Posterior vena cava (tissue), 2 donors: ENCODE measurements around the gene PLA2G5. TPM values are rescaled to one million over a fixed set of nuclear protein-coding genes. Genes with fewer than 3 reads are reported as not detected.

Experiments
- DNase-seq: peaks from one replicate; pipeline ENCODE4 v3.0.0-alpha.2; 2020; ENCODE audit warnings: low spot score
- intact Hi-C, 2 donors: fragments of 100-400 bp; cut with DNase I; formaldehyde crosslinking; loops; one replicate each; pipeline versions ENCODE4 v1.14.1 to v1.14.2; 2022 to 2023
- total RNA-seq, 2 donors: library from RNA; stranded (reverse); fragmentation: NEBNext Ultra II Directional; extraction: Animal tissue kit (Norgen Biotek cat#: 25700); gene quantifications; one replicate each; pipeline ENCODE4 v1.2.1, GENCODE V29; 2021
- donor health status: DM: yes; HTN: yes; CAD: no.
- donor health status: DM: yes; HTN: yes; CAD: no.

Gene PLA2G5
- total RNA-seq, 2 donors from 2014 or later, result 6.7 to 9.8 TPM

DNA sequence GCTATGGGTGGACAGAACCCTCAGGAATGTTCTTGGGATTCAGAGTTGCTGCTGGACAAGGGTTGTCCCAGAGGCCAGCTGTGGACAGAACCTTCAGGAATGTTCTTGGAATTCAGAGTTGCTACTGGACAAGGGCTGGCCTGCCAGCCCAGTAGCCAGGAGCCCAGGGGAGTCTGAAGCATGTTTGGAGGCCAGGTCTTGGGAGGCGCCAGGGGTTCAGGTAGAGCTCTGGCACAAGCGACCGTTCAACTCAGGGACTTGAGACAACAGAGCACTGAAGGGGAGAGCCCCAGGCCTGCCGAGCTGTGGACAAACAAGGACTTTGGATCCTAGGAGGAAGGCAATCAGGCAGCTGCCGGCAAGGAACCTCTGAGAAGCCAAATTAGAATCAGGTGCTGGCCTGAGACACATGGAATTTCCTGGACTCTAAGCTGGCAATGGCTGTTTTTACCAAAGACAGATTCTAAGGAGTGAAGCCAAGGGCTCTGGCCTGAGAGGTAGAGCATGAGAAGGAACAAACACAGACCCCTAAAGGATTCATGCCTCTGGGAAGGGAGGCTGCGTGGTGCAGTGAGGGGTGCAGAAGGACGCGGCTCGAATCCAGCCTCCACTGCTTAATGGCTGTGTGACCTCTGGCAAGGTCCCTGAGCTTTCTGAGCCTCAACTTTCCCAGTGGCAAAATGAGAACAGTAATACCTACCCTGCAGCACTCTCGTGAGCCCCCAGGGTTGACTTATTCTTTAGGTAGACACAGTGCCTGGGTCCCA, 13.4 kb downstream of the PLA2G5 start:
- intact Hi-C loops, result no loop called here
- DNase-seq, result no peak

DNA sequence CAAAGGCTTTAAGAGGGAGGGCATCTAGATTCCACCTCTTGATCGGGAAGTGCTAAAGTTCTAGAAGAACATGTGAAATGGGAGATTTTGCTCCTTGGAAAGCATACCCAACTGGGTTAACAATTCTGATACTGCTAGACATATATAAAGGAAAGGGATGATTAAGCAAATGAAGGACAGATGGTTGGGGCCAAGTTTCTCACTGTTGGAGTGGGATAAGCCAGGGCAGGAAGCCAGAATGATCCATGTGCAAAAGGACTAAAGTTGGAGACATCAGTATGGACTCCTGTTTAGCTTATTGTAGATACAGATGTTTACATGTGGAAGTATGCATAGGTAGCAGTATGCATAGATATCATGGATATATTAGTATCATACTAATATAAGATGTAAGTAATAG, 16.8 kb downstream of the PLA2G5 start:
- DNase-seq, result peak; percentile 13
- intact Hi-C loops, result no loop called here

DNA sequence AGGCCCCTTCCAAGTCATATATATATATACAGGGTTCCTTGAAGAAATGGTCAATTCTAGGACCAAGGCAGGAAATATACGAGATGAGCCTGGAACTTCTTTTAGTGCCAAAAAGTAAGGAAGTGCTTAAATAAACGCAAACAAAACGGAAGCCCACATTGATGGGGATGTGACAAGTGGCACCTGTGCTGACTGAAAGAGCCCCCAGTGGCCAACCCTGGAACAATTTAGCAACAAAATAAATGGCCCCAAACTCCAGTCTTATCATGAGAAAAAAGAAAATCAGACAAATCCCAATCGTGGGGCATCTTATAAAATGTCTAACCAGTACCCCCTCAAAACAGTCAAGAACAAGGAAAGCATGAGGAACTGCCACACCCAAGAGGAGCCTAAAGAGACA, 17.7 kb downstream of the PLA2G5 start:
- DNase-seq, result no peak
- intact Hi-C loops, result no loop called here

DNA sequence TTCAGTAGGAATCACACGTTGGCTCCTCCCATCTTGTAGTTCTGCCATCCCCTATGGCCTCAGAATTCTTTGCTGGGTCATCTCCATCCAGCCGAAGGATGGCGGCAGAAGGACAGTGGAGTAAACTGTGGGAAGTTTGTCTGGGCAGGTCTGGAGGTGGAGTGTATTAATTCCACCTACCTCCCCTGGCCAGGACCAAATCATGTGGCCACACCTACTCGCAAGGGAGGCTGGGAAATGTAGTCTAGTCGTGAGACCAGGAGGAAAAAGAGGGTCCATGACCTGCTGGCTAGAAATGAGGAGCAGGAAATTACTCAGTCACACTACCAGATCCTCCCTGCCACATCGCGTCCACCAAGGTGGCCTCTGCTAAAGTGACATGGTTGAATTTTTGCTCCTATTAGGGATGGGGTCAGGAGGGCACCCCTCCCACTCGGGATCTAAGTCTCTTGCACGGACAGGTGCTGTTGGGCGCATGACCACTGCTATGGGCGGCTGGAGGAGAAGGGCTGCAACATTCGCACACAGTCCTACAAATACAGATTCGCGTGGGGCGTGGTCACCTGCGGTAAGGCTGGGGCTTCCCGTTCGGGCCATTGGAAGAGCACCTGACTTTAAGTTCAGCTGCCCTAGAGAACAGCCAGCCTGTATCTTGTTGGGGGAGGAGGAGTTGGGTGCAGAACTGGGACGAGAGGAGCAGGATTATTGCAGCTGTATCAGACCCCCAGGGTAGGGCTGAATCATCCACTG, 19.5 kb downstream of the PLA2G5 start:
- peak; percentile 64 for DNase-seq
- intact Hi-C loops, result no loop called here

DNA sequence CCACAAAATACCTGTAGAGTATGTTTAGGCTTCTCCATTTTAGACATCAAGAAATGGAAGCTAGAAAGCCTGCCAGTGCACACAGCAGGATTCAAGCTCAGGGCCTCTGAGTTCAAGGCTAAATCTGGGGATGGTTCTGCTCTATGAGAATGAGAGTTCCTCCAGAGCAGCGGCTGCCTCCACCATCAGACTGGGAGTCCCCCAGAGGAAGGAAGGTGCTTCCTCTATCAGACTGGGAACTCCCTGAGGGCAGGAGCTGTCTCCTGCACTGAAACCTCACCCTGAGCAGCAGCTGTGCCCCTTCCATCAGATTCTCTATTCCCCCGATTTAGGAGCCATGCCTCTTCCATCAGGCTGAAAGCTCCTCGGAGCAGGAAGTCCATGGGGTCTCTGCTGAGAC, 20.1 kb downstream of the PLA2G5 start:
- intact Hi-C loops, result no loop called here
- DNase-seq, result no peak

DNA sequence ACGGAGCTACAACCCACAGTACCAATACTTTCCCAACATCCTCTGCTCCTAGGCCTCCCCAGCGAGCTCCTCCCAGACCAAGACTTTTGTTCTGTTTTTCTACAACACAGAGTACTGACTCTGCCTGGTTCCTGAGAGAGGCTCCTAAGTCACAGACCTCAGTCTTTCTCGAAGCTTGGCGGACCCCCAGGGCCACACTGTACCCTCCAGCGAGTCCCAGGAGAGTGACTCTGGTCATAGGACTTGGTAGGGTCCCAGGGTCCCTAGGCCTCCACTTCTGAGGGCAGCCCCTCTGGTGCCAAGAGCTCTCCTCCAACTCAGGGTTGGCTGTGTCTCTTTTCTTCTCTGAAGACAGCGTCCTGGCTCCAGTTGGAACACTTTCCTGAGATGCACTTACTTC, 20.6 kb downstream of the PLA2G5 start:
- intact Hi-C loops, result no loop called here
- no peak for DNase-seq

DNA sequence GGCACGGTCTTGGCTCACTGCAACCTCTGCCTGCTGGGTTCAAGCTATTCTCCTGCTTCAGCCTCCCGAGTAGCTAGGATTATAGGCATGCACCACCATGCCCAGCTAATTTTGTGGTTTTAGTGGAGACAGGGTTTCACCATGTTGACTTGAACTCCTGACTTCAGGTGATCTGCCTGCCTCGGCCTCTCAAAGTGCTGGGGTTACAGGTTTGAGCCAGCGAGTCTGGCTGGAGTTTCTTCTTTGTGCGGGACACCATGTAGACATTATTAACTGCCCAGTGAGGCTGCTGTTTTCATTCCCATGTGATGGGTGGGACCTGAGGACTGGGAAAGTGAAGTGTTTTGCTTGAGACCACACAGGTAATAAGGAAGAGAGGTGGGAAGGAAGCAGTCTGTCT, 23.3 kb downstream of the PLA2G5 start:
- DNase-seq, result no peak
- intact Hi-C loops, result no loop called here

DNA sequence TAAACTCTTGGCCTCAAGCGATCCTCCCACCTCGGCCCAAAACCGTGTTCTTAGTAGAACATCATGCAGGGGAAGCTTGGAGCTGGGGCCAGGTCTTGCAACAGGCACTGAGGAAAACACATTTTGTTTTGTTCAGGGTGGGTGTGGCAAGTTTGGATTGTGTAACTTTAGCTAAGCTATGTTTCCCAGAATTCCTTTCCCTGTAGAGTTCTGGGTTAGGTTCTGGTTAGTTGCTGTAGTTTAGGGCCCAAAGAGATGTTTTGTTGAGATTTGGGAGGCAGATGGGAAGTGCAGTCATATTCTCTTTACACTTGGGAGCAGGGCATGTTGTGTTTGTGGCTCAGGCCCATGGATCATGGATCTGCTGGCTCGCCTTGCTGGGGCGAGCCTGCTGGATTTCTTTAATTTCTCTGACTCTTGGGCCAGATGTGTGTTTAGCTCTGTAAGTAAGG, 24.0 kb downstream of the PLA2G5 start:
- DNase-seq, result peak; percentile 90
- intact Hi-C loops, result no loop called here

DNA sequence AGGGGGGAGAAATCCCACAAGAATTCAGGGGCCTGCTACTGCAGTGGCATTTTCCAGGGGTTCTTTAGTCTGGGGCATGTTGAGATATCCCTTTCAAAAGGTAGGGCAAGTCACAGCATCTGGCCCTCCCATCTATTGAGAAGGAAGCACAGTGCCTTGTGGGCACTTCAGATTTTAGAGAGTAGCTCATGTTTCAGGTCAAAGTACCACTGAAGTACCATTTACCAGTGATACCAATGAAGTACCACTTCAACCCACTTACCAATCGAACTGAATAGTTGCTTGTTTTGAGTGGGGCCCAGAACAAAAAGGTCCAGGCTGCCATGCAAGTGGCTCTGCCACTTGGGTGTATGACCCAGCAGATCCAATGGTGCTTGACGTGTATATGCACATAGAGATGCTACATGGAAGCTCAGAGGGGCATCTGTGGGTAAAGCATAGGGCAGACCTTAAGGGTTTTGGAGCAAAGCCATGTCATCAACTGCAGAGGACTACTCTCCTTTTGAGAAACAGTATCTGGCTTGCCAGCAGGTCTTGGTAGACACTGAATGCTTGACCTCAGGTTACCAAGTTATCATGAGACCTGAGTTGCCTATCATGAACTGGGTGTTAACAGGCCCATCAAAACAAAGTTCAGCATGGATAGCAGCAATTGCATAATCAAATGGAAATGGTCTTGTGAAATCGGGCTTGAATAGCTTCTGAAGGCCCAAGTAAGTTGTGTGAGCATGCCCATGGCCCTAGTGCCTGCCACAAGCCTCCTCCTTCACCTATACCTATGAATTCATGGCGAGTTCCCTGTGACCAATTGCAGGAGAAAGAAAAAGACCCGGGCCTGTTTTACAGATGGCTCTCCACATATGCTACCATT, 25.8 kb downstream of the PLA2G5 start:
- DNase-seq, result no peak
- intact Hi-C loops, result no loop called here

DNA sequence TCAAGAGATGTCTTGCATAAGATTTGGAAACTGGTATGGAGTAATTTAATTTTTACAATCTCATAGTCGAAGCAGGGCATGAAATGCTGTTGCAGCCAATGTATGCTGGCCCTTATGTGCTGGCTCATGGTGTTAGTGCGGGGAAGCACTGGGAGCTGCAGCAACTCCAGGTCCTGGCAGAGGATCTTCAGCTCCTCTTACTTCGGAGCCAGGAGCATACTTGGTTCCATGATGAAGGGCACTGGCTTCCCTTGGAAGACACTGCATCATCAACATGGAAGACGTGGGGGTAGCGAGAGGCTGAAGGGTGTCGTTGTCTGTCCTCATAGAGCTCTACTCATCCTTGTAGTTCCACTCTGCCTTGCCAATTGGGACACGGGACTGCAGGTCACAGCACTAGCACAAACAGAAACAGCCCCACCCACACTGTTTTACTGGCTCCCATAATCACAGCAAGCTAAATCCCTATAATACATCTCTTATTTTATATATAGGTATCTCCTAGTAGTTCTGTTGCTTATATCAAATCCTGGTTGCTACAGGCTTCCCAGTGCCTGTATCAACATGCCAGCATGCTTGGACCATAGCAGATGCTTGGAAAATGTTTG, 26.9 kb downstream of the PLA2G5 start:
- intact Hi-C loops, result no loop called here
- DNase-seq, result no peak

DNA sequence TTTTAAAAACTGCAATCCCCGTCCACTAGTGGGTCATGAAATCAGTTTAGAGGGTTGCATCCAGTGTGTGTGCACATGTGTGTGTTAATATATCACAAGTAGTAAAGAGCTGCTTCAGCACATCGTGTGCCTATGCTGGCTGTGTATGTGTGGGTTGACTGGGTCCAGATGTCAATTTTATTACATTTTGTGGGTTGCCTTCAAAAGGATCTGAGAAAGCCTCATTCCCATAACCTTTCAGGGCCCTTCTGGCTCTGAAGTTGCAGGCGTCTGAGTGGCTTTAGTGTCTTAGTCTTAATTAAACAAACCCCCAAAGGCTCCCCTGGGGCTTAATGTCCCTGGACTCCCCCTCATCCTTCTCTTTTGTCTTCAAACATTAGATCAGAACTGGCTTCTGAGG, 29.5 kb downstream of the PLA2G5 start:
- no peak for DNase-seq
- intact Hi-C loops, result no loop called here

DNA sequence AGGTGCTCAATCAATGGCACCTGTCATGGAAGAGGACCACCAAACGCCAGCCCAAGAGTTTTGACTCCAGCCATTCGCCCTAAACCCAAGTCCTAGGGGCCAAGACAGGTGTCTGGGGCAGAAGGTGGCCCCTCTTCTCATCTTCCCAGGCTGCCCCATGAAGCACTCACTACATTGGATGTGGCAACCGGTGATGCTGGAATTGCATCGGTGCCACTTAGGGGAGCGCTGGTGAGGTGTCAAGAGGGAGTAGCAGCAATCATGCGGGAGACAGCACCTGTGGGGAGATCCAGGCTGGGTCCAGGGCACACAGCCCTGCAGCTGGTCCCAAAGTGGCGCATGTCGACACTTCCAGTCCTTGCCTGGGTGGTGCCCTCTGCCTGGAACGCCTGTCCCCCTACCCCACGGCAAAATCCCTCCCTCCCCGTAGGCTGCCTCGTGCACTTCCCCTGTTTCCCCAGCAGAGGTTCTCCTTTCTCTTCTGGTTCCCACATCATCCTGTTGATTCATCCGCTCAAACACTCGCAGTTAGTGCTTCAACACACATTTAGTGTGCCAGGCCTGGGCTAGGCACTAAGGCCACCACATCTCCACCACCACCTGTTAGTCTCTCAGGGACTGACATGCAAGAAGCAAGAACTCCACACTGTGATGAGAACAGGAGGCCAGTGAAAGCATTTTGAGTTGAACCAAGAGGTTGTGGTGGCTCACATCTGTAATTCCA, 30.8 kb downstream of the PLA2G5 start:
- intact Hi-C loops, result no loop called here
- no peak for DNase-seq

DNA sequence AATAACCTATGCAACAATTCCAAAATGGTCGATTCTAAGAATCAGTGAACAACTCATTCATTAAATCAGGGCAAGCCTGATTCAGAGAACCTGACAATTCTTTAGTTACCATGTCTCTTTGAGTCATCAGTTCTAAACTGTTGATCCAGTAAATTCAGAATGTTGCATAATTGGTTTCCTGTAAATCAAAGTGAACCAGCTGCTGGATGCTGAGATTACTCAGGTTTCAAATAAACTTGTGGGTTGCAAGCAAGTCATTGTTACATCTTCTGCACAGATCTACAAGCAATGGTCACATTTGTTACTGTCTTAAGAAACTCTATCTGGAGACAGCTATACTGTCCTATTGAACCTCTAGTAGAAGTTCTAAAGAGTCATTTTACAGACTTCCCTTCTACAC, 32.9 kb downstream of the PLA2G5 start:
- intact Hi-C loops, result no loop called here
- DNase-seq, result no peak

DNA sequence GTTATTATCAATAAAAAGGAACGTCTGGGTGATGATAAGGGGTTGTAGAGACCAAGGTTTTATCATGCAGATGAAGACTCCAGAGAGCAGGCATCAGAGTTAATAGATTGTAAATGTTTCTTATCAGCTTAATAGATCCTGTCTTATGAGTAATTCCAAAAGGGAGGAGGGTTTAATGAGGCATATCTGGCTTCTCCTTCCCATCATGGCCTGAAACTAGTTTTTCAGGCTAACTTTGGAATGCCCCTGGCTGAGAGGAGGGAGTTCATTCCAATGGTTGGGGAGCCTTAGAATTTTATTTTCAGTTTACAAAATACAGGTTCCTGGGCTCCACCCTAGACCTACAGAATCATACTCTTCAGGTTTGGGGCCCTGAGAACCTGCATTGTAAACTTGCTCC, 35.9 kb downstream of the PLA2G5 start:
- no peak for DNase-seq
- intact Hi-C loops, result no loop called here

DNA sequence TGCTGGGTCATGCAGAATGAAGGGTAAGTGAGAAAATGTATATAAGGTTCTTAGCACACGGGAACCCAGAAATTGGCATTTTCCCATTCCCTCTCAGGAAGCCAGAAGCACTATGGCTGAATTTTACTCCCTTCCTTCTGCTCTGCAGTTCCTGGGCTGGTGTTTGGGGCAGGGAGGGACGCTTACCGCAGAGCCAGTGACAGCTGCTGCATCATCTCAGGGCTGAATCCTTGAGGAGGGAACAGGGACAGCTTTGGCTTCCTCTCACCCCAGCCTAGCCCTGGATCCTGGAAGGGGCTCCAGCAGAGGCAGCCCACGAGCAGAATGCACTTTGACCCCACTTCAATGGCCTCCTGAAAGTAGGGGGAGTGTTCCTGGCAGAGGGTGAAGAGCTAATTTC, 37.4 kb downstream of the PLA2G5 start:
- intact Hi-C loops, result no loop called here
- no peak for DNase-seq

DNA sequence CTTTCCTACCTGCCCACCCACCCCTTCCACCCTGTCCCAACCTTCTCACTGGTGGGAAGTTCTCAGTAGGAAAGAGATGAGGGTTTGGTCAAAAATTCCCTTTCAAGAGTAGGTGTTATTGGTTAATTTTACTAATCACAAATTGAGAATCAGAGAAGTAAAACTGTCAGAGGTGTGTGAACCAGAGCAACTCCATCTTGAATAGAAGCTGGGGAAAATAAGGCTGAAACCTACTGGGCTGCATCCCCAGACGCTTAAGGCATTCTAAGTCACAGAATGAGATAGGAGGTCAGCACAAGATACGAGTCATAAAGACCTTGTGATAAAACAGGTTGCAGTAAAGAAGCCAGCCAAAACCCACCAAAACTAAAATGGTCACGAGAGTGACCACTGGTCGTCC, 37.8 kb downstream of the PLA2G5 start:
- DNase-seq, result no peak
- intact Hi-C loops, result no loop called here

DNA sequence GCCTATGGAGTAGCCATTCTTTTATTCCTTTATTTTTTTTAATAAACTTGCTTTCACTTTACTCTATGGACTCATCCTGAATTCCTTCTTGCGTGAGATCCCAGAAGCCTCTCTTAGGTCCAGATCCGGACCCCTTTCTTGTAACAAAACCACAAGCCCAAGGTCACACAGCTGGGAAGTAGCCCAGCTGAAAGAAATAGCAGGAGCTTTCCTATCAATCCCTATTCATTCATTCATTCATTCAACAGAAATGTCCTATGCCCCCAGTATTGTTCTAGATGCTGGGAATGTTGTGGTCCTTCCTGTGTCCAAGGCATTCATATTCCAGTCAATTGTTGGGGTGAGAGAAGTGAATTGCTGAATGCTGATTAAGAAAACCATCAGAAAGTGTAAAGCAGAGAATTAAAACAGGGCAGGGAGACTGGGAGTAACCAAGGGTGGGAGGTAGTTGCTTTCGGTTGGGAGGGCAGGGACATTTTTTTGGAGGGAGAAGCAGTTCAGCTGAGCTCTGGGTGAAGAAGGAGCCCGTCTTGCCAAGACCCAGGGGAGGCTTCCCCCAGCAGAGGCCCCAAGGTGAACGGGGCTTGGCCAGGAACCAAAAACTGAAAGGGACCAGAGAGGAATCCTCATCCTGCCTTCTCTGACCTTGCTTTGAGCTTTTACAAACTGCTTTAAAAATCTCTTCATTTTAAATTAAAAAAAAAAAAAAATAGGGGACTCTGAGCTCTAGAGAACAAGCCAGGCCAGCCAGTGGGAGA, 38.6 kb downstream of the PLA2G5 start:
- intact Hi-C loops, result no loop called here

DNA sequence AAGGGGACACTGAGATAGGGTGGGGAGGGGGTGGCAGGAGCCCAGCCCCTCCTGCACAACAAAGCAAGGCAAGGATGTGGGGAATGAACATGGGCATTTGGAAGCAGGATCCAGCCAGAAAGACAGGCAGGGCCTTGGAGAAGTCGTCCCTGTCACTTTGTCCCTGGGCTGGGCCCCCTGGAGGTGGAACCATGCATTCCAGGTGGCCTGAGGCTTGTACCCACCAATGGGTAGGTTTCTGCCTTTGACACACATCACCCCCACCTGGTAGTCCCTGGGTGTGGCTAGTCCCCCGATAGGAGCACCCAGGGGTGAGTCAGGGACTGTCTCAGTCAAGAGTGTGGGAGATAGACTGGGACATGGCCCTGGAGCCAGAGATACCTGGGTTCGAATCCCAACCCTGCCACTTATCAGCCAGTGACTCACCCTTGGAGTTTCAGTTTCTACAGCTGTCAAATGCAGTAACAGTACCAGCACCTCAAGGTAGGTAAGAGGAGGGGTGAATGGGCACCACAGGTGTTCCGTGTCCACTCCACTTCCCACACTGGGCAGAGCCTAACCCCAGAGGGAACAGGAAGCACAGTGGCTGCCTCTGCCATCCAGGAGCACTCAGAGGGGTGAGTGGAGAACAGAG, 39.3 kb downstream of the PLA2G5 start:
- intact Hi-C loops, result no loop called here
- peak; percentile 55 for DNase-seq

More for the DNA sequence above, 38.6 kb downstream of the PLA2G5 start:
- DNase-seq, result peak; percentile 6
